Sigmoid colon (tissue), 3 donors: Measurements from ENCODE around the gene RITA1.

Source experiments
- POLR2A ChIP-seq, 2 donors: fragments of 450-650 bp; IDR thresholded peaks; one replicate each; pipeline ENCODE4 v1.6.1; 2016; ENCODE audit warnings: antibody characterized with exemption in 2 of 2, mild to moderate bottlenecking in 2 of 2, moderate library complexity in 2 of 2
- TF ChIP-seq, protein P1 (sequence below), 4 experiments: fragments of 450-650 bp in 3 of 4; fragments of 200-600 bp in 1 of 4; IDR thresholded peaks; one replicate each; pipeline ENCODE4 v1.5.1; 2016 to 2019; ENCODE audit warnings: antibody characterized with exemption in 4 of 4, mild to moderate bottlenecking in 3 of 4, moderate library complexity in 2 of 4

DNA sequence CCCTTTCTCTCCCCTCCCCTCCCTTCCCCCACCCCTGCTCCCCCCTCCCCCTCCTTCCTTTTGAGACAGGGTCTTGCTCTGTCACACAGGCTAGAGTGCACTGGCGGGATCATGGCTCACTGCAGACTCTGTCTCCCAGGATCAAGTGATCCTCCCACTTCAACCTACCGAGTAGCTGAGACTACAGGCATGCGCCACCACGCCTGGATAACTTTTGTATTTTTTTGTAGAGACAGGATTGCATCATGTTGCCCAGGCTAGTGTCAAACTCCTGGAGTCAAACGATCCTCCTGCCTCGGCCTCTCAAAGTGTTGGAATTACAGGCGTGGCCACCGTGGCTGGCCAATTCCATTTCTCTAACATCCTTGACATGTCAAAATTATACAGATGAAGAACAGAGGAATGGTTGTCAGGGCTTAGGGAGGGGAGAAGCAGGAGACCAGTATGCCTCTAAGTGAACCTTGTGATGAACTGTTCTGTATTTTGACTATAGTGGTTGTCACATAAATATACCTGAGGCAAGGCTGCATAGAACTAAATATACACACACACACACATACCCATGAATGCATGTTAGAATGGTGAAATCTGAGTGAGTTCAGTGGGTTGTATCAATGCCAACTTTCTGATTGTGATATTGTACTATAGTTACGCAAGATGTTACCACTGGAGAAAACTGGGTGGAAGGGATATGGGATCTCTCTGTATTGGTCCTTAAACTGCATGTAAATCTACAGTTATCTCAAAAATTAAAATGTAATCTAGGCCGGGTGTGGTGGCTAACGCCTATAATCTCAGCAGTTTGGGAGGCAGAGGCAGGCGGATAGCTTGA is 39.6 kb upstream of the RITA1 start:
- TF ChIP-seq POLR2A (IDR thresholded peaks at IDR 0.05): no peak
- TF ChIP-seq, protein P1, sequence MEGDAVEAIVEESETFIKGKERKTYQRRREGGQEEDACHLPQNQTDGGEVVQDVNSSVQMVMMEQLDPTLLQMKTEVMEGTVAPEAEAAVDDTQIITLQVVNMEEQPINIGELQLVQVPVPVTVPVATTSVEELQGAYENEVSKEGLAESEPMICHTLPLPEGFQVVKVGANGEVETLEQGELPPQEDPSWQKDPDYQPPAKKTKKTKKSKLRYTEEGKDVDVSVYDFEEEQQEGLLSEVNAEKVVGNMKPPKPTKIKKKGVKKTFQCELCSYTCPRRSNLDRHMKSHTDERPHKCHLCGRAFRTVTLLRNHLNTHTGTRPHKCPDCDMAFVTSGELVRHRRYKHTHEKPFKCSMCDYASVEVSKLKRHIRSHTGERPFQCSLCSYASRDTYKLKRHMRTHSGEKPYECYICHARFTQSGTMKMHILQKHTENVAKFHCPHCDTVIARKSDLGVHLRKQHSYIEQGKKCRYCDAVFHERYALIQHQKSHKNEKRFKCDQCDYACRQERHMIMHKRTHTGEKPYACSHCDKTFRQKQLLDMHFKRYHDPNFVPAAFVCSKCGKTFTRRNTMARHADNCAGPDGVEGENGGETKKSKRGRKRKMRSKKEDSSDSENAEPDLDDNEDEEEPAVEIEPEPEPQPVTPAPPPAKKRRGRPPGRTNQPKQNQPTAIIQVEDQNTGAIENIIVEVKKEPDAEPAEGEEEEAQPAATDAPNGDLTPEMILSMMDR (IDR thresholded peaks at IDR 0.05): no peak
